ENCODE data around the gene PGC. TPM values are rescaled to one million over a fixed set of nuclear protein-coding genes. Genes with fewer than 3 reads are reported as not detected.

PGC gene
- total and polyA plus RNA-seq, 2 of the 8 experiments (the other 6 are each of a cell fraction or from before 2014, with no cell fraction given): 0.09 TPM; not detected in 1

- TF ChIP-seq JUN (IDR thresholded peaks at IDR 0.05; ENCODE audit: low read depth, low read length) (no peak), RBBP5 (IDR thresholded peaks at IDR 0.05; ENCODE audit: borderline replicate concordance, low read depth, low read length) (no peak), RXRA (IDR thresholded peaks at IDR 0.05; ENCODE audit: insufficient read depth, low read depth, low read length) (no peak), YY1 (IDR thresholded peaks at IDR 0.05; ENCODE audit: low read depth, low read length) (no peak), ZNF274 (IDR thresholded peaks at IDR 0.05; ENCODE audit: borderline replicate concordance, extremely low read depth, low read length) (no peak)
These were observed 51.4 kb downstream of the PGC start (continued) for GRCh38 chr6:41695825-41696224.

Data from H1 (cell line).